ENCODE data around the gene TULP4.

- no peak for TF ChIP-seq POLR2A (IDR thresholded peaks at IDR 0.05)
- TF ChIP-seq CTCF (IDR thresholded peaks at IDR 0.05) = no peak
- TF ChIP-seq EP300 (IDR thresholded peaks at IDR 0.05) = no peak
Observed at GRCh38 chr6:158512809-158513208, 200.5 kb downstream of the TULP4 start.
